Gastroesophageal sphincter (tissue), 3 donors: ENCODE measurements around the gene HS3ST4.

ENCODE experiments used
- EP300 ChIP-seq: sonication (generic); formaldehyde crosslinking; IDR thresholded peaks from one replicate; pipeline ENCODE4 v1.6.1; 2017; ENCODE audit warnings: antibody characterized with exemption, mild to moderate bottlenecking
- POLR2A ChIP-seq, 2 donors: fragments of 450-650 bp; IDR thresholded peaks; one replicate each; pipeline ENCODE4 v1.6.1; 2017; ENCODE audit warnings: antibody characterized with exemption in 2 of 2, mild to moderate bottlenecking in 2 of 2, moderate library complexity in 1 of 2
- TF ChIP-seq, protein P1 (sequence below), 4 experiments: fragments of 200-600 bp in 2 of 4; fragments of 450-650 bp in 2 of 4; sonication (generic) in 1 of 4; IDR thresholded peaks; one replicate each; pipeline ENCODE4 v1.5.1; 2017 to 2019; ENCODE audit warnings: antibody characterized with exemption in 4 of 4, mild to moderate bottlenecking in 2 of 4, moderate library complexity in 2 of 4

DNA sequence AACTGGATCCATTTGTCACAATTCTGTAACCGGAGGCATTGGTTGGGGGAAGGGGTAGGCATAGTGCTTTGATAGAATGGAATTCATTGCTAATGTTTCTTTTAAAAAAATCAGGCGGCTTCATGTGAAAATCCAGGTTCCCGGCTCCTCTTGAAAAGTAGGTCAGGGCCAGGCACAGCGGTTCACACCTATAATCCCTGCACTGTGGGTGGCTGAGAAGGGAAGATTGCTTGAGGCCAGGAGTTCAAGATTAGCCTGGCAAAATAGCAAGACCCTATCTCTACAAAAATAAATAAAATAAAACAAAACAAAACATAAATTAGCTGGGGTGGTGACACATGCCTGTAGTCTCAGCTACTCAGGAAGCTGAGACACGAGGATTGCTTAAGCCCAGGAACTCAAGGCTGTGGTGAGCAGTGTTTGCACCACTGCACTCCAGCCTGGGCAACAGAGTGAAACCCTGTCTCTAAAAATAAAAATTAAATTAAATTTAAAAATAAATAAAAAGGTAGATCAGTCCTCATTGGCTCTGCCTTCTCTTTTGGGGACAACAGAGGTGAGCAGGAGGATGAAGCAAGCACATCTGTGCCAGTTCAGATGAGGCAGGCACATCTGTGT is 466.5 kb downstream of the HS3ST4 start:
- TF ChIP-seq, protein P1, sequence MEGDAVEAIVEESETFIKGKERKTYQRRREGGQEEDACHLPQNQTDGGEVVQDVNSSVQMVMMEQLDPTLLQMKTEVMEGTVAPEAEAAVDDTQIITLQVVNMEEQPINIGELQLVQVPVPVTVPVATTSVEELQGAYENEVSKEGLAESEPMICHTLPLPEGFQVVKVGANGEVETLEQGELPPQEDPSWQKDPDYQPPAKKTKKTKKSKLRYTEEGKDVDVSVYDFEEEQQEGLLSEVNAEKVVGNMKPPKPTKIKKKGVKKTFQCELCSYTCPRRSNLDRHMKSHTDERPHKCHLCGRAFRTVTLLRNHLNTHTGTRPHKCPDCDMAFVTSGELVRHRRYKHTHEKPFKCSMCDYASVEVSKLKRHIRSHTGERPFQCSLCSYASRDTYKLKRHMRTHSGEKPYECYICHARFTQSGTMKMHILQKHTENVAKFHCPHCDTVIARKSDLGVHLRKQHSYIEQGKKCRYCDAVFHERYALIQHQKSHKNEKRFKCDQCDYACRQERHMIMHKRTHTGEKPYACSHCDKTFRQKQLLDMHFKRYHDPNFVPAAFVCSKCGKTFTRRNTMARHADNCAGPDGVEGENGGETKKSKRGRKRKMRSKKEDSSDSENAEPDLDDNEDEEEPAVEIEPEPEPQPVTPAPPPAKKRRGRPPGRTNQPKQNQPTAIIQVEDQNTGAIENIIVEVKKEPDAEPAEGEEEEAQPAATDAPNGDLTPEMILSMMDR (IDR thresholded peaks at IDR 0.05), result no peak
- TF ChIP-seq POLR2A (IDR thresholded peaks at IDR 0.05) (no peak), EP300 (no peak)
